Stromal cell of bone marrow (primary cell): Measurements from ENCODE around the gene CAMK1G.
A peak's percentile ranks its signal among the peaks of the same experiment; 100 is the strongest.

ENCODE experiments used
- DNase-seq: peaks from one replicate; pipeline ENCODE4 v3.0.0-alpha.2; 2012; ENCODE audit warnings: low read depth

CAMK1G gene

GRCh38 chr1:209565759-209566678 is 17.5 kb upstream of the CAMK1G start:
- peak; percentile 71 for DNase-seq

- peak; percentile 81 for DNase-seq
Measured at GRCh38 chr1:209567698-209568175, 15.8 kb upstream of the CAMK1G start.

- peak; percentile 44 for DNase-seq
Measured at GRCh38 chr1:209569455-209570207, 13.9 kb upstream of the CAMK1G start.

- no peak for DNase-seq
Measured at GRCh38 chr1:209570743-209571142, 12.8 kb upstream of the CAMK1G start.

GRCh38 chr1:209576392-209577197 is 6.9 kb upstream of the CAMK1G start:
- peak; percentile 59 for DNase-seq

- no peak for DNase-seq
Measured at GRCh38 chr1:209577346-209577745, 6.2 kb upstream of the CAMK1G start.

GRCh38 chr1:209580577-209580976 is 2.9 kb upstream of the CAMK1G start:
- no peak for DNase-seq

GRCh38 chr1:209584231-209584672 is 738 bp downstream of the CAMK1G start:
- DNase-seq, result no peak

- no peak for DNase-seq
Measured at GRCh38 chr1:209585197-209585596, 1.7 kb downstream of the CAMK1G start.

- no peak for DNase-seq
Measured at GRCh38 chr1:209585672-209586071, 2.2 kb downstream of the CAMK1G start.

- DNase-seq, result no peak
Measured at GRCh38 chr1:209586221-209586740, 2.8 kb downstream of the CAMK1G start.

GRCh38 chr1:209587789-209588188 is 4.3 kb downstream of the CAMK1G start:
- DNase-seq, result no peak

GRCh38 chr1:209589440-209589839 is 5.9 kb downstream of the CAMK1G start:
- DNase-seq, result no peak

GRCh38 chr1:209589863-209590262 is 6.3 kb downstream of the CAMK1G start:
- DNase-seq, result no peak

- no peak for DNase-seq
Measured at GRCh38 chr1:209590405-209590804, 6.9 kb downstream of the CAMK1G start.

GRCh38 chr1:209593747-209594146 is 10.2 kb downstream of the CAMK1G start:
- no peak for DNase-seq

GRCh38 chr1:209594440-209594839 is 10.9 kb downstream of the CAMK1G start:
- no peak for DNase-seq

- DNase-seq, result no peak
Measured at GRCh38 chr1:209595028-209595427, 11.5 kb downstream of the CAMK1G start.

GRCh38 chr1:209595599-209596285 is 12.2 kb downstream of the CAMK1G start:
- no peak for DNase-seq

- no peak for DNase-seq
Measured at GRCh38 chr1:209597499-209597898, 14.0 kb downstream of the CAMK1G start.

GRCh38 chr1:209598227-209598626 is 14.7 kb downstream of the CAMK1G start:
- DNase-seq, result no peak
